ENCODE measurements around the gene SERPIND1.

DNA sequence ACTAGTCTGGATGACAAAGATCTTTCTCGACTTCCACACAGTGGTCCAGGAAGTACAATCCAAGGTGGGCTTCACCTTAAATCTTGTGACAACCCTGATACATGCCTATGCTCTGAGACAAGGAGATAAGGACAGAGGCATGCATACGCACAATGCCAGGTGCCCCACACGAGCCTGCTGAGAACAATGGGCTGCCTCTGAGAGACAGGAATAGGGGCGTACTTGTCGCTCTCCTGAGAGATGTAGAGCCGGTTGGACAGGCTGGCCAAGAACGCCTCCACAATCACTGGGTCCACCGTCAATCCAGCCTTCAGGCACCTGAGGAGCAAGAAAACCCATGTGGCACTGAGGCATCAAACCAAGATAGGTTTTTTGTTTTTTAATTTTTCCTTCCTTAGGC, 25.5 kb downstream of the SERPIND1 start:
- TF ChIP-seq SREBF2 (IDR thresholded peaks at IDR 0.05; ENCODE audit: low read length): no peak
- TF ChIP-seq POLR2A (IDR thresholded peaks at IDR 0.05; ENCODE audit: low read depth, low read length): no peak
- no peak for TF ChIP-seq EZH2 (IDR thresholded peaks at IDR 0.05; ENCODE audit: borderline replicate concordance, control insufficient read depth, low read depth, low read length)
- TF ChIP-seq, protein P1, sequence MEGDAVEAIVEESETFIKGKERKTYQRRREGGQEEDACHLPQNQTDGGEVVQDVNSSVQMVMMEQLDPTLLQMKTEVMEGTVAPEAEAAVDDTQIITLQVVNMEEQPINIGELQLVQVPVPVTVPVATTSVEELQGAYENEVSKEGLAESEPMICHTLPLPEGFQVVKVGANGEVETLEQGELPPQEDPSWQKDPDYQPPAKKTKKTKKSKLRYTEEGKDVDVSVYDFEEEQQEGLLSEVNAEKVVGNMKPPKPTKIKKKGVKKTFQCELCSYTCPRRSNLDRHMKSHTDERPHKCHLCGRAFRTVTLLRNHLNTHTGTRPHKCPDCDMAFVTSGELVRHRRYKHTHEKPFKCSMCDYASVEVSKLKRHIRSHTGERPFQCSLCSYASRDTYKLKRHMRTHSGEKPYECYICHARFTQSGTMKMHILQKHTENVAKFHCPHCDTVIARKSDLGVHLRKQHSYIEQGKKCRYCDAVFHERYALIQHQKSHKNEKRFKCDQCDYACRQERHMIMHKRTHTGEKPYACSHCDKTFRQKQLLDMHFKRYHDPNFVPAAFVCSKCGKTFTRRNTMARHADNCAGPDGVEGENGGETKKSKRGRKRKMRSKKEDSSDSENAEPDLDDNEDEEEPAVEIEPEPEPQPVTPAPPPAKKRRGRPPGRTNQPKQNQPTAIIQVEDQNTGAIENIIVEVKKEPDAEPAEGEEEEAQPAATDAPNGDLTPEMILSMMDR (IDR thresholded peaks at IDR 0.05 in 2 of 3, conservative IDR thresholded peaks at IDR 0.05 in 1 of 3; ENCODE audit: control insufficient read depth in 2 of 3, extremely low read depth in 1 of 3, insufficient read depth in 1 of 3, low read depth in 3 of 3, low read length in 3 of 3): no peak
- no peak for TF ChIP-seq NFYA (IDR thresholded peaks at IDR 0.05; ENCODE audit: borderline replicate concordance, low read depth, low read length)
- no peak for TF ChIP-seq EP300 (IDR thresholded peaks at IDR 0.05; ENCODE audit: borderline replicate concordance in 1 of 2, control insufficient read depth in 1 of 2, low read depth in 2 of 2, low read length in 2 of 2)
- TF ChIP-seq SPI1 (IDR thresholded peaks at IDR 0.05; ENCODE audit: borderline replicate concordance, insufficient read depth, low read depth, low read length): no peak
- no peak for TF ChIP-seq RAD21 (IDR thresholded peaks at IDR 0.05; ENCODE audit: insufficient read depth, low read depth, low read length)
- no peak for TF ChIP-seq STAT3 (IDR thresholded peaks at IDR 0.05; ENCODE audit: low read depth, low read length)
- no peak for TF ChIP-seq CREB1 (IDR thresholded peaks at IDR 0.05; ENCODE audit: low read depth)
- no peak for TF ChIP-seq ESRRA (IDR thresholded peaks at IDR 0.05; ENCODE audit: low read length)
- no peak for TF ChIP-seq CBX3 (IDR thresholded peaks at IDR 0.05; ENCODE audit: borderline replicate concordance, low read depth)

All from GM12878 (cell line).